Loucy (cell line): ENCODE measurements around the gene SAP25.

Experiments
- EZH2phosphoT487 ChIP-seq: fragments of 200-600 bp; IDR thresholded peaks from 2 replicates; pipeline ENCODE4 v1.6.1; 2018; ENCODE audit warnings: antibody characterized with exemption, mild to moderate bottlenecking, moderate library complexity, borderline replicate concordance
- TF ChIP-seq, protein P1 (sequence below): fragments of 200-600 bp; sonication (generic); conservative IDR thresholded peaks from 2 replicates; pipeline ENCODE4 v1.5.1; 2014; ENCODE audit warnings: mild to moderate bottlenecking, antibody characterized with exemption, low read length

DNA sequence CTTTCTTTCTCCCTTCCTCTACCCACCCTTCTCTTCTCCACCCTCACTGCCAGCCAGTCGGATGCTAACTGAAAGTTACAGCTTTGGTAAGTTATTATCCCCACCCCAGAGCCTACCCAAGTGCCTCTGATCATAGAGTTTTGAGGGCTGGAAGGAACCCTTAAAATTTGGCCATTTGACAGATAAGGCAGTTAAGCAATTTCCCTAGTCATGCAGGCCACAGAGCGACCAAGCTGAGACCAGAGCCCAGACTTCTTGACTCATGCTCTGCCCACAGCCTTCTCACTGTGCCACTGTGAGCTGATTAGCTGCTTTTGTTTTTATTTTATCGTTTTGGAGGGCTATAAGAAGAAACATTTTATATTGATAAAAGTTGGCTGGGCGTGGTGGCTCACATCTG, 17.2 kb downstream of the SAP25 start:
- TF ChIP-seq, protein P1, sequence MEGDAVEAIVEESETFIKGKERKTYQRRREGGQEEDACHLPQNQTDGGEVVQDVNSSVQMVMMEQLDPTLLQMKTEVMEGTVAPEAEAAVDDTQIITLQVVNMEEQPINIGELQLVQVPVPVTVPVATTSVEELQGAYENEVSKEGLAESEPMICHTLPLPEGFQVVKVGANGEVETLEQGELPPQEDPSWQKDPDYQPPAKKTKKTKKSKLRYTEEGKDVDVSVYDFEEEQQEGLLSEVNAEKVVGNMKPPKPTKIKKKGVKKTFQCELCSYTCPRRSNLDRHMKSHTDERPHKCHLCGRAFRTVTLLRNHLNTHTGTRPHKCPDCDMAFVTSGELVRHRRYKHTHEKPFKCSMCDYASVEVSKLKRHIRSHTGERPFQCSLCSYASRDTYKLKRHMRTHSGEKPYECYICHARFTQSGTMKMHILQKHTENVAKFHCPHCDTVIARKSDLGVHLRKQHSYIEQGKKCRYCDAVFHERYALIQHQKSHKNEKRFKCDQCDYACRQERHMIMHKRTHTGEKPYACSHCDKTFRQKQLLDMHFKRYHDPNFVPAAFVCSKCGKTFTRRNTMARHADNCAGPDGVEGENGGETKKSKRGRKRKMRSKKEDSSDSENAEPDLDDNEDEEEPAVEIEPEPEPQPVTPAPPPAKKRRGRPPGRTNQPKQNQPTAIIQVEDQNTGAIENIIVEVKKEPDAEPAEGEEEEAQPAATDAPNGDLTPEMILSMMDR, result no peak
- no peak for TF ChIP-seq EZH2phosphoT487
